ENCODE measurements around the gene ADORA3. TPM values are rescaled to one million over a fixed set of nuclear protein-coding genes. Genes with fewer than 3 reads are reported as not detected.

ADORA3 gene
- total and polyA plus RNA-seq, 5 experiments from 2014 or later, result 0.62 TPM; not detected in 4

- DNase-seq (no peak), ATAC-seq (no peak)
- Mint-ChIP-seq H3K4me3 (no peak overlapping the region), H3K27me3 (no peaks in the 10 kb centered on the region), H3K27ac (peak overlapping the region in 2 of 10 donors; percentile 21 to 47), H3K9me3 (no peaks in the 10 kb centered on the region), H3K4me1 (peaks cover 13 to 38% (median 34%) of the 10 kb centered on the region in 4 donors), H3K36me3 (no peaks in the 10 kb centered on the region)
- POLR2A ChIA-PET, result interaction anchor here (0.6 to 1.9 kb wide), 2 partner anchors 24 to 99 kb away, joined by 4 to 5 read pairs; no protein-coding TSS in a partner anchor
These were observed 18.9 kb downstream of the ADORA3 start for GRCh38 chr1:111484391-111485026.

GRCh38 chr1:111483876-111484275 lies 19.6 kb downstream of the ADORA3 start:
- Mint-ChIP-seq H3K27ac (peak overlapping the region in 2 of 10 donors; percentile 5 to 34), H3K4me1 (peaks cover 13 to 39% (median 33%) of the 10 kb centered on the region in 4 donors), H3K36me3 (peaks cover 0 to under 1% (median 0%) of the 10 kb centered on the region in 3 donors), H3K9me3 (no peaks in the 10 kb centered on the region), H3K27me3 (no peaks in the 10 kb centered on the region), H3K4me3 (no peak overlapping the region)
- DNase-seq (no peak), ATAC-seq (no peak)
- POLR2A ChIA-PET, result interaction anchor here (0.6 kb wide), 1 partner anchor 99 kb away, joined by 4 read pairs; no protein-coding TSS in a partner anchor

GRCh38 chr1:111483166-111483565 lies 20.3 kb downstream of the ADORA3 start:
- POLR2A ChIA-PET, result no interaction called here
- Mint-ChIP-seq H3K27me3 (no peaks in the 10 kb centered on the region), H3K36me3 (peaks cover 3 to 7% (median 6%) of the 10 kb centered on the region in 3 donors), H3K4me3 (no peak overlapping the region), H3K9me3 (no peaks in the 10 kb centered on the region), H3K27ac (peak overlapping the region in 2 of 10 donors; percentile 5 to 15), H3K4me1 (peaks cover 15 to 46% (median 39%) of the 10 kb centered on the region in 4 donors)
- no peak for ATAC-seq
- no peak for DNase-seq

- Mint-ChIP-seq H3K27ac (peak overlapping the region in 3 of 10 donors; percentile 48 to 83 (median 65)), H3K4me3 (no peak overlapping the region), H3K27me3 (no peaks in the 10 kb centered on the region)
These were observed 21.8 kb downstream of the ADORA3 start for GRCh38 chr1:111481387-111482221.

GRCh38 chr1:111480674-111481073 lies 22.8 kb downstream of the ADORA3 start:
- DNase-seq, result no peak
- peaks cover 11 to 20% (median 12%) of the 10 kb centered on the region in 3 donors for H3K36me3 Mint-ChIP-seq
- no peak for ATAC-seq
- H3K4me3 Mint-ChIP-seq, result peak overlapping the region in 1 of 10 donors; percentile 58
- H3K27me3 Mint-ChIP-seq, result no peaks in the 10 kb centered on the region
- H3K4me1 Mint-ChIP-seq, result peaks cover 29 to 71% (median 63%) of the 10 kb centered on the region in 4 donors
- POLR2A ChIA-PET, result interaction anchor here (1.3 kb wide), 1 partner anchor 9 kb away, joined by 4 read pairs; no protein-coding TSS in a partner anchor
- H3K27ac Mint-ChIP-seq, result peak overlapping the region in 3 of 10 donors; percentile 14 to 53 (median 17)
- H3K9me3 Mint-ChIP-seq, result no peaks in the 10 kb centered on the region

More at GRCh38 chr1:111481387-111482221, 21.8 kb downstream of the ADORA3 start:
- Mint-ChIP-seq H3K9me3 (no peaks in the 10 kb centered on the region), H3K4me1 (peaks cover 26 to 62% (median 55%) of the 10 kb centered on the region in 4 donors), H3K36me3 (peaks cover 11 to 20% (median 12%) of the 10 kb centered on the region in 3 donors)
- peak; percentile 34 to 78 (median 47) for DNase-seq
- POLR2A ChIA-PET, result interaction anchor here (0.9 to 1.3 kb wide), 3 partner anchors 10 to 26 kb away, joined by 3 to 4 read pairs (median 3); no protein-coding TSS in a partner anchor
- ATAC-seq, result peak; percentile 50 to 74

- H3K27ac Mint-ChIP-seq, result peak overlapping the region in 8 of 10 donors; percentile 89 to 98 (median 95)
- POLR2A ChIA-PET, result interaction anchor here (0.6 to 4.1 kb wide), 9 partner anchors 8 to 279 kb away, joined by 3 to 34 read pairs (median 4); partner anchors contain the start of genes ATP5PB, DDX20 and WDR77
- peak overlapping the region in 9 of 10 donors; percentile 71 to 95 (median 87) for H3K4me3 Mint-ChIP-seq
- no peaks in the 10 kb centered on the region for H3K27me3 Mint-ChIP-seq
- H3K9me3 Mint-ChIP-seq, result no peaks in the 10 kb centered on the region
- H3K4me1 Mint-ChIP-seq, result peaks cover 28 to 75% (median 56%) of the 10 kb centered on the region in 4 donors
- peaks cover 12 to 20% (median 20%) of the 10 kb centered on the region in 3 donors for H3K36me3 Mint-ChIP-seq
- peak; percentile 84 to 90 for ATAC-seq
- peak in 9 of 10 donors; percentile 14 to 76 (median 42) for DNase-seq
These were observed 26.6 kb downstream of the ADORA3 start for GRCh38 chr1:111476761-111477309.

GRCh38 chr1:111476214-111476613 lies 27.2 kb downstream of the ADORA3 start:
- peaks cover 12 to 20% (median 20%) of the 10 kb centered on the region in 3 donors for H3K36me3 Mint-ChIP-seq
- H3K4me1 Mint-ChIP-seq, result peaks cover 28 to 70% (median 50%) of the 10 kb centered on the region in 4 donors
- ATAC-seq (no peak), DNase-seq (no peak)
- peak overlapping the region in 8 of 10 donors; percentile 89 to 98 (median 95) for H3K27ac Mint-ChIP-seq
- peak overlapping the region in 9 of 10 donors; percentile 71 to 95 (median 87) for H3K4me3 Mint-ChIP-seq
- POLR2A ChIA-PET, result interaction anchor here (0.6 to 4.1 kb wide), 5 partner anchors 14 to 279 kb away, joined by 3 to 34 read pairs (median 4); partner anchors contain the start of genes ATP5PB, DDX20 and WDR77
- H3K9me3 Mint-ChIP-seq, result no peaks in the 10 kb centered on the region
- H3K27me3 Mint-ChIP-seq, result no peaks in the 10 kb centered on the region

- POLR2A ChIA-PET, result interaction anchor here (3.6 to 4.1 kb wide), 2 partner anchors 26 to 32 kb away, joined by 32 to 34 read pairs; partner anchors contain the start of genes ATP5PB and WDR77
- no peaks in the 10 kb centered on the region for H3K9me3 Mint-ChIP-seq
- H3K36me3 Mint-ChIP-seq, result peaks cover 12 to 20% (median 20%) of the 10 kb centered on the region in 3 donors
- ATAC-seq, result no peak
- H3K27ac Mint-ChIP-seq, result peak overlapping the region in 8 of 10 donors; percentile 89 to 98 (median 95)
- H3K27me3 Mint-ChIP-seq, result no peaks in the 10 kb centered on the region
- H3K4me1 Mint-ChIP-seq, result peaks cover 27 to 66% (median 49%) of the 10 kb centered on the region in 4 donors
- DNase-seq, result no peak
- H3K4me3 Mint-ChIP-seq, result peak overlapping the region in 9 of 10 donors; percentile 71 to 95 (median 87)
These were observed 27.7 kb downstream of the ADORA3 start for GRCh38 chr1:111475701-111476100.

- POLR2A ChIA-PET, result interaction anchor here (1.1 to 4.1 kb wide), 3 partner anchors 25 to 281 kb away, joined by 3 to 34 read pairs (median 32); partner anchors contain the start of genes ATP5PB, DDX20 and WDR77
- Mint-ChIP-seq H3K4me1 (peaks cover 25 to 56% (median 45%) of the 10 kb centered on the region in 4 donors), H3K36me3 (peaks cover 12 to 20% (median 20%) of the 10 kb centered on the region in 3 donors)
These were observed 28.9 kb downstream of the ADORA3 start for GRCh38 chr1:111474521-111474920.

GRCh38 chr1:111474106-111474505 lies 29.3 kb downstream of the ADORA3 start:
- POLR2A ChIA-PET, result interaction anchor here (1.1 to 4.1 kb wide), 3 partner anchors 25 to 281 kb away, joined by 3 to 34 read pairs (median 32); partner anchors contain the start of genes ATP5PB, DDX20 and WDR77
- Mint-ChIP-seq H3K27ac (peak overlapping the region in 8 of 10 donors; percentile 89 to 98 (median 96)), H3K9me3 (no peaks in the 10 kb centered on the region), H3K4me1 (peaks cover 25 to 53% (median 44%) of the 10 kb centered on the region in 4 donors), H3K27me3 (no peaks in the 10 kb centered on the region), H3K36me3 (peaks cover 12 to 20% (median 20%) of the 10 kb centered on the region in 3 donors), H3K4me3 (peak overlapping the region in 9 of 10 donors; percentile 84 to 95 (median 89))
- DNase-seq, result no peak
- no peak for ATAC-seq

More at GRCh38 chr1:111474521-111474920, 28.9 kb downstream of the ADORA3 start:
- H3K27me3 Mint-ChIP-seq, result no peaks in the 10 kb centered on the region
- peak overlapping the region in 9 of 10 donors; percentile 84 to 95 (median 89) for H3K4me3 Mint-ChIP-seq
- peak overlapping the region in 8 of 10 donors; percentile 80 to 98 (median 96) for H3K27ac Mint-ChIP-seq
- no peak for ATAC-seq
- DNase-seq, result no peak
- H3K9me3 Mint-ChIP-seq, result no peaks in the 10 kb centered on the region

GRCh38 chr1:111471538-111471937 lies 31.9 kb downstream of the ADORA3 start:
- no peak for DNase-seq
- POLR2A ChIA-PET, result interaction anchor here (0.9 to 3.3 kb wide), 8 partner anchors 9 to 284 kb away, joined by 3 to 24 read pairs (median 6); partner anchors contain the start of genes ADORA3, ATP5PB, DDX20 and TMIGD3

More at GRCh38 chr1:111471538-111471937, 31.9 kb downstream of the ADORA3 start:
- Mint-ChIP-seq H3K36me3 (peaks cover 0 to 14% (median 3%) of the 10 kb centered on the region in 3 donors), H3K4me1 (peaks cover 10 to 30% (median 22%) of the 10 kb centered on the region in 4 donors), H3K27me3 (no peaks in the 10 kb centered on the region), H3K27ac (no peak overlapping the region), H3K4me3 (peak overlapping the region in 2 of 10 donors; percentile 15 to 43), H3K9me3 (no peaks in the 10 kb centered on the region)
- ATAC-seq, result no peak

Measured in naive thymus-derived CD8-positive, alpha-beta T cell (primary cell).